ENCODE data around the gene SPATA13.

- no peak for TF ChIP-seq CTCF (IDR thresholded peaks at IDR 0.05)
- no peak for TF ChIP-seq EP300 (IDR thresholded peaks at IDR 0.05)
- no peak for TF ChIP-seq POLR2A (IDR thresholded peaks at IDR 0.05)
- TF ChIP-seq POLR2AphosphoS5 (IDR thresholded peaks at IDR 0.05) = no peak
Observed at GRCh38 chr13:24203273-24203672, 42.8 kb downstream of the SPATA13 start.

Measured in stomach (tissue), 4 donors.